Suprapubic skin (tissue), 4 donors: ENCODE results near the gene EPHA1.

Experiments used
- CTCF ChIP-seq, 2 donors: fragments of 200-600 bp in 1 of 2; fragments of 450-650 bp in 1 of 2; sonication (generic) in 1 of 2; IDR thresholded peaks; one replicate each; pipeline ENCODE4 v1.5.1; 2016 to 2019; ENCODE audit warnings: antibody characterized with exemption in 2 of 2, mild to moderate bottlenecking in 1 of 2, moderate library complexity in 1 of 2
- POLR2A ChIP-seq, 2 donors: fragments of 450-650 bp; IDR thresholded peaks; one replicate each; pipeline ENCODE4 v1.6.1; 2017; ENCODE audit warnings: antibody characterized with exemption in 2 of 2, mild to moderate bottlenecking in 2 of 2, moderate library complexity in 2 of 2
- POLR2AphosphoS5 ChIP-seq, 3 donors: sonication (generic); formaldehyde crosslinking; IDR thresholded peaks; one replicate each; pipeline ENCODE4 v1.6.1; 2017; ENCODE audit warnings: antibody characterized with exemption in 3 of 3

- no peak for TF ChIP-seq POLR2A (IDR thresholded peaks at IDR 0.05)
- no peak for TF ChIP-seq CTCF (IDR thresholded peaks at IDR 0.05)
- TF ChIP-seq POLR2AphosphoS5 (IDR thresholded peaks at IDR 0.05) = no peak
Measured at GRCh38 chr7:143437578-143437977, 28.9 kb upstream of the EPHA1 start.
